Mammary epithelial cell (primary cell): ENCODE measurements around the gene MEIKIN.

Experiments used
- CTCF ChIP-seq, 2 donors: IDR thresholded peaks in 1 of 2; conservative IDR thresholded peaks in 1 of 2; 2 replicates each; pipeline ENCODE4 v1.5.1; 2011 to 2012; ENCODE audit warnings: inconsistent platforms in 2 of 2, low read length in 2 of 2, mild to moderate bottlenecking in 2 of 2, control low read depth in 1 of 2, low read depth in 1 of 2; ENCODE audit not compliant: insufficient read depth in 1 of 2; ENCODE audit errors: extremely low read depth in 1 of 2
- EZH2 ChIP-seq: IDR thresholded peaks from 2 replicates; pipeline ENCODE4 v1.6.1; 2012; ENCODE audit warnings: low read length, inconsistent platforms, borderline replicate concordance

- no peak for TF ChIP-seq CTCF (conservative IDR thresholded peaks at IDR 0.05 in 1 of 2, IDR thresholded peaks at IDR 0.05 in 1 of 2; ENCODE audit: extremely low read depth in 1 of 2, insufficient read depth in 1 of 2, low read depth in 1 of 2, low read length in 2 of 2)
- TF ChIP-seq EZH2, result no peak
These were observed 149.3 kb downstream of the MEIKIN start for GRCh38 chr5:131795879-131796792.
